Small intestine (tissue), 7 donors: ENCODE data around the gene DNAJA1. TPM values are rescaled to one million over a fixed set of nuclear protein-coding genes. Genes with fewer than 3 reads are reported as not detected.

ENCODE experiments used
- DNase-seq, 2 donors: peaks; one replicate each; pipeline versions ENCODE4 v3.0.0 to v3.0.0-alpha.2; 2013
- FAIRE-seq: peaks from 2 replicates; lab custom pipeline; 2012; peaks lifted over from hg19 to GRCh38; lab: Jason Lieb, UNC
- H3K27ac ChIP-seq, 3 donors: one replicate each; pipeline ENCODE4 v1.5.1; 2013; ENCODE audit warnings: low read length in 2 of 3, mild to moderate bottlenecking in 2 of 3, control low read depth in 1 of 3, inconsistent platforms in 1 of 3, low read depth in 1 of 3, moderate library complexity in 1 of 3
- H3K27me3 ChIP-seq, 3 donors: one replicate each; pipeline ENCODE4 v1.6.1; 2013; ENCODE audit warnings: low read length in 3 of 3, inconsistent platforms in 1 of 3; ENCODE audit not compliant: control insufficient read depth in 3 of 3, insufficient read depth in 3 of 3
- H3K36me3 ChIP-seq, 3 donors: one replicate each; pipeline ENCODE4 v1.6.1; 2013; ENCODE audit warnings: low read length in 3 of 3, inconsistent platforms in 1 of 3, low read depth in 1 of 3, mild to moderate bottlenecking in 1 of 3, moderate library complexity in 1 of 3; ENCODE audit not compliant: control insufficient read depth in 3 of 3, insufficient read depth in 2 of 3
- H3K4me1 ChIP-seq, 3 donors: one replicate each; pipeline ENCODE4 v1.6.1; 2013; ENCODE audit warnings: low read length in 2 of 3, inconsistent platforms in 1 of 3, low read depth in 1 of 3, mild to moderate bottlenecking in 1 of 3, moderate library complexity in 1 of 3; ENCODE audit not compliant: control insufficient read depth in 3 of 3, insufficient read depth in 2 of 3
- H3K4me3 ChIP-seq, 3 donors: one replicate each; pipeline ENCODE4 v1.5.1; 2013; ENCODE audit warnings: low read length in 3 of 3, control low read depth in 1 of 3, inconsistent platforms in 1 of 3, low read depth in 1 of 3, mild to moderate bottlenecking in 1 of 3, moderate library complexity in 1 of 3
- H3K9me3 ChIP-seq, 2 donors: one replicate each; pipeline ENCODE4 v1.6.1; 2013; ENCODE audit warnings: low read depth in 1 of 2, low read length in 1 of 2; ENCODE audit not compliant: control insufficient read depth in 2 of 2, insufficient read depth in 1 of 2
- WGBS, 3 donors: extraction: QIAGEN DNeasy Blood & Tissue Kit; methylation state at CpG; one replicate each; pipeline ENCODE4 v1.1.7; 2013; 5-methylcytosine and 5-hydroxymethylcytosine counted together
- polyA plus RNA-seq, 4 donors: library from polyadenylated mRNA; stranded (reverse) in 3 of 4; unstranded in 1 of 4; fragments of 200-250 nt in 3 of 4; fragments of 120-200 nt in 1 of 4; gene quantifications; one replicate each; pipeline versions ENCODE4 v1.2.1 to v1.2.3, GENCODE V29; 2013
- donor health status: healthy with polysubstance abuse.
- donor health status: control.
- donor health status: control.
- donor health status: Bipolar disorder and iron deficiency.
- donor health status: healthy.

DNAJA1 gene
- polyA plus RNA-seq, 4 donors: 40.8 to 123 (median 55.4) TPM

- peaks cover 0 to 4% of the 10 kb centered on the region in 2 donors for H3K9me3 ChIP-seq
Measured at GRCh38 chr9:33022303-33022702, 2.8 kb upstream of the DNAJA1 start.

GRCh38 chr9:33022755-33023154 lies 2.3 kb upstream of the DNAJA1 start:
- H3K4me3 ChIP-seq: no peak overlapping the region
- no peak overlapping the region for H3K27ac ChIP-seq
- no peak for DNase-seq
- no peaks in the 10 kb centered on the region for H3K27me3 ChIP-seq
- H3K4me1 ChIP-seq: peaks cover 2 to 16% (median 3%) of the 10 kb centered on the region in 3 donors
- WGBS, 3 donors: 71 to 78% (median 75%) methylated on average over 7 of the region's 7 CpGs
- no peak for FAIRE-seq
- H3K9me3 ChIP-seq: peaks cover 0 to 4% of the 10 kb centered on the region in 2 donors
- peaks cover 0 to 31% (median 3%) of the 10 kb centered on the region in 3 donors for H3K36me3 ChIP-seq

More at GRCh38 chr9:33022303-33022702, 2.8 kb upstream of the DNAJA1 start:
- Histone ChIP-seq H3K4me1 (peaks cover 0 to 12% (median 1%) of the 10 kb centered on the region in 3 donors), H3K27ac (no peak overlapping the region), H3K27me3 (no peaks in the 10 kb centered on the region), H3K4me3 (no peak overlapping the region), H3K36me3 (peaks cover 0 to 26% (median 3%) of the 10 kb centered on the region in 3 donors)
- DNase-seq (no peak), FAIRE-seq (no peak)
- WGBS, 3 donors: 79 to 93% (median 89%) methylated on average over 3 of the region's 3 CpGs

- no peak overlapping the region for H3K4me3 ChIP-seq
- 88 to 94% (median 91%) methylated on average over 4 of the region's 4 CpGs for WGBS, 3 donors
- DNase-seq: no peak
- peaks cover 3 to 22% (median 6%) of the 10 kb centered on the region in 3 donors for H3K4me1 ChIP-seq
- peaks cover 0 to 4% of the 10 kb centered on the region in 2 donors for H3K9me3 ChIP-seq
- H3K27ac ChIP-seq: peak overlapping the region in 1 of 3 donors; percentile 100
- no peak for FAIRE-seq
- H3K36me3 ChIP-seq: peaks cover 0 to 30% (median 3%) of the 10 kb centered on the region in 3 donors
- H3K27me3 ChIP-seq: no peaks in the 10 kb centered on the region
Measured at GRCh38 chr9:33023661-33024060, 1.4 kb upstream of the DNAJA1 start.

- no peak for FAIRE-seq
- Histone ChIP-seq H3K36me3 (peaks cover 0 to 29% (median 3%) of the 10 kb centered on the region in 3 donors), H3K27ac (peak overlapping the region; percentile 100), H3K4me3 (peak overlapping the region; percentile 65 to 100 (median 99)), H3K27me3 (no peaks in the 10 kb centered on the region), H3K4me1 (peaks cover 3 to 27% (median 6%) of the 10 kb centered on the region in 3 donors), H3K9me3 (peaks cover 0 to 4% of the 10 kb centered on the region in 2 donors)
- peak in 1 of 2 donors; percentile 17 for DNase-seq
- WGBS, 3 donors: 4 to 14% (median 13%) methylated on average over 31 to 33 of the region's 33 CpGs
Measured at GRCh38 chr9:33024126-33024965, 727 bp upstream of the DNAJA1 start.

GRCh38 chr9:33025572-33026342 lies 684 bp downstream of the DNAJA1 start:
- FAIRE-seq: no peak
- WGBS, 3 donors: 1% methylated on average over 32 to 36 of the region's 36 CpGs
- Histone ChIP-seq H3K4me1 (peaks cover 3 to 27% (median 6%) of the 10 kb centered on the region in 3 donors), H3K4me3 (peak overlapping the region; percentile 91 to 100 (median 99)), H3K36me3 (peaks cover 3 to 21% (median 3%) of the 10 kb centered on the region in 3 donors), H3K9me3 (no peaks in the 10 kb centered on the region), H3K27me3 (no peaks in the 10 kb centered on the region), H3K27ac (peak overlapping the region; percentile 100)
- peak; percentile 70 to 86 for DNase-seq

- no peak for FAIRE-seq
- no peak overlapping the region for H3K27ac ChIP-seq
Measured at GRCh38 chr9:33029231-33029786, 4.2 kb downstream of the DNAJA1 start.

GRCh38 chr9:33030285-33030684 lies 5.2 kb downstream of the DNAJA1 start:
- Histone ChIP-seq H3K27ac (no peak overlapping the region), H3K27me3 (no peaks in the 10 kb centered on the region), H3K4me3 (no peak overlapping the region), H3K36me3 (peaks cover 9 to 36% (median 13%) of the 10 kb centered on the region in 3 donors), H3K9me3 (no peaks in the 10 kb centered on the region), H3K4me1 (peaks cover 3 to 20% (median 6%) of the 10 kb centered on the region in 3 donors)
- no peak for FAIRE-seq
- no peak for DNase-seq
- 89 to 91% (median 91%) methylated on average over 5 of the region's 5 CpGs for WGBS, 3 donors

More at GRCh38 chr9:33029231-33029786, 4.2 kb downstream of the DNAJA1 start:
- WGBS, 3 donors: 25 to 32% (median 29%) methylated on average over 4 of the region's 4 CpGs
- H3K27me3 ChIP-seq: no peaks in the 10 kb centered on the region
- H3K4me1 ChIP-seq: peaks cover 3 to 20% (median 6%) of the 10 kb centered on the region in 3 donors
- H3K36me3 ChIP-seq: peaks cover 5 to 29% (median 13%) of the 10 kb centered on the region in 3 donors
- no peaks in the 10 kb centered on the region for H3K9me3 ChIP-seq
- DNase-seq: no peak
- H3K4me3 ChIP-seq: no peak overlapping the region

GRCh38 chr9:33032292-33032691 lies 7.2 kb downstream of the DNAJA1 start:
- Histone ChIP-seq H3K4me1 (peaks cover 2 to 18% (median 6%) of the 10 kb centered on the region in 3 donors), H3K4me3 (no peak overlapping the region), H3K27ac (no peak overlapping the region), H3K27me3 (no peaks in the 10 kb centered on the region), H3K9me3 (no peaks in the 10 kb centered on the region), H3K36me3 (peaks cover 16 to 47% (median 17%) of the 10 kb centered on the region in 3 donors)
- FAIRE-seq (no peak), DNase-seq (no peak)
- WGBS, 3 donors: 40 to 66% (median 50%) methylated on average over 1 of the region's 1 CpG
